Stimulated activated CD4-positive, alpha-beta T cell treated with anti-CD3 and anti-CD28 coated beads, TNF-alpha, amount 100 ng/mL, for 48 hours (primary cell): ENCODE measurements around the gene PAX2.

Experiments
- DNase-seq, 3 donors: peaks; one replicate each; pipeline ENCODE4 v3.0.0-alpha.2; 2020; ENCODE audit warnings: low read depth in 3 of 3

The PAX2 gene

GRCh38 chr10:100751211-100751933 is 6.0 kb downstream of the PAX2 start:
- no peak for DNase-seq

GRCh38 chr10:100755821-100756220 is 10.4 kb downstream of the PAX2 start:
- DNase-seq, result no peak

GRCh38 chr10:100759331-100759730 is 13.9 kb downstream of the PAX2 start:
- DNase-seq, result no peak

- no peak for DNase-seq
These were observed 15.3 kb downstream of the PAX2 start for GRCh38 chr10:100760726-100761125.

GRCh38 chr10:100761191-100761590 is 15.8 kb downstream of the PAX2 start:
- DNase-seq, result no peak

- DNase-seq, result no peak
These were observed 17.8 kb downstream of the PAX2 start for GRCh38 chr10:100763043-100763747.

- no peak for DNase-seq
These were observed 21.5 kb downstream of the PAX2 start for GRCh38 chr10:100766693-100767421.

- DNase-seq, result no peak
These were observed 22.0 kb downstream of the PAX2 start for GRCh38 chr10:100767422-100767775.

- no peak for DNase-seq
These were observed 24.1 kb downstream of the PAX2 start for GRCh38 chr10:100769481-100769880.

- DNase-seq, result no peak
These were observed 28.3 kb downstream of the PAX2 start for GRCh38 chr10:100773646-100774045.

GRCh38 chr10:100774223-100774622 is 28.8 kb downstream of the PAX2 start:
- no peak for DNase-seq

GRCh38 chr10:100774876-100775275 is 29.5 kb downstream of the PAX2 start:
- no peak for DNase-seq

GRCh38 chr10:100775386-100775785 is 30.0 kb downstream of the PAX2 start:
- DNase-seq, result no peak

GRCh38 chr10:100775871-100776270 is 30.5 kb downstream of the PAX2 start:
- no peak for DNase-seq

- no peak for DNase-seq
These were observed 31.3 kb downstream of the PAX2 start for GRCh38 chr10:100776671-100777070.

- DNase-seq, result no peak
These were observed 33.9 kb downstream of the PAX2 start for GRCh38 chr10:100779329-100779728.

GRCh38 chr10:100780324-100780723 is 34.9 kb downstream of the PAX2 start:
- DNase-seq, result no peak

GRCh38 chr10:100781145-100781665 is 35.8 kb downstream of the PAX2 start:
- DNase-seq, result no peak

- DNase-seq, result no peak
These were observed 37.3 kb downstream of the PAX2 start for GRCh38 chr10:100782461-100783244.

- no peak for DNase-seq
These were observed 38.7 kb downstream of the PAX2 start for GRCh38 chr10:100784126-100784525.

- DNase-seq, result no peak
These were observed 41.2 kb downstream of the PAX2 start for GRCh38 chr10:100786591-100786990.
